H1 (cell line): ENCODE measurements around the gene GFAP. TPM values are rescaled to one million over a fixed set of nuclear protein-coding genes. Genes with fewer than 3 reads are reported as not detected.

Source experiments
- BRCA1 ChIP-seq: IDR thresholded peaks from 2 replicates; pipeline ENCODE4 v1.6.1; 2012; ENCODE audit warnings: low read depth, low read length, improper control_type of control experiment
- GABPA ChIP-seq: IDR thresholded peaks from 2 replicates; pipeline ENCODE4 v1.6.1; 2011; ENCODE audit warnings: mild to moderate bottlenecking, low read length, moderate library complexity, borderline replicate concordance; ENCODE audit not compliant: insufficient read depth
- POLR2A ChIP-seq, 2 experiments: IDR thresholded peaks; 1 replicate in 1 of 2; 2 replicates in 1 of 2; pipeline ENCODE4 v1.6.1; 2011; ENCODE audit warnings: low read depth in 2 of 2, low read length in 2 of 2, mild to moderate bottlenecking in 2 of 2; ENCODE audit errors: control extremely low read depth in 1 of 2
- RBBP5 ChIP-seq: IDR thresholded peaks from 2 replicates; pipeline ENCODE4 v1.7.1; 2012; ENCODE audit warnings: low read depth, mild to moderate bottlenecking, inconsistent platforms, low read length, moderate library complexity, borderline replicate concordance
- SUZ12 ChIP-seq: fragments of 200-600 bp; sonication (generic); IDR thresholded peaks from 2 replicates; pipeline ENCODE4 v1.6.1; 2012; ENCODE audit warnings: mild to moderate bottlenecking, inconsistent platforms, low read length, moderate library complexity, mixed read lengths
- TAF7 ChIP-seq: optimal IDR thresholded peaks from 2 replicates; pipeline ENCODE3; 2011; ENCODE audit warnings: low read depth, mild to moderate bottlenecking, inconsistent platforms, low read length, moderate library complexity, borderline replicate concordance
- TCF12 ChIP-seq: IDR thresholded peaks from 2 replicates; pipeline ENCODE4 v1.6.1; 2011; ENCODE audit warnings: low read depth, mild to moderate bottlenecking, low read length
- polyA plus RNA-seq, 7 experiments: library from polyadenylated mRNA; depleted of rRNA in 3 of 7; stranded (reverse) in 5 of 7; unstranded in 2 of 7; fragments of >200 nt in 5 of 7; fragments of 200-250 nt in 2 of 7; gene quantifications; 1 replicate in 5 of 7; 2 replicates in 1 of 7; 4 replicates in 1 of 7; pipeline versions ENCODE4 v1.2.1 to v1.2.3, GENCODE V29; 2011 to 2013; ENCODE audit warnings: missing spikeins in 2 of 7, mixed read lengths in 2 of 7
- total RNA-seq: library from RNA; stranded (reverse); fragmentation: NEBNext Ultra II Directional; extraction: Animal tissue kit (Norgen Biotek cat#: 25700); gene quantifications from 2 replicates; pipeline ENCODE4 v1.2.1, GENCODE V29; 2021
- TF ChIP-seq, protein P1 (sequence below): IDR thresholded peaks from 2 replicates; pipeline ENCODE4 v1.6.1; 2012; ENCODE audit warnings: inconsistent platforms

The GFAP gene
- total and polyA plus RNA-seq, 2 of the 8 experiments (the other 6 are each of a cell fraction or from before 2014, with no cell fraction given), result 1.3 to 1.5 TPM

- TF ChIP-seq GABPA, result no peak
- TF ChIP-seq RBBP5, result no peak
- no peak for TF ChIP-seq SUZ12
- TF ChIP-seq POLR2A (IDR thresholded peaks at IDR 0.05; ENCODE audit: control extremely low read depth in 1 of 2, low read depth in 2 of 2, low read length in 2 of 2), result no peak
- TF ChIP-seq, protein P1, sequence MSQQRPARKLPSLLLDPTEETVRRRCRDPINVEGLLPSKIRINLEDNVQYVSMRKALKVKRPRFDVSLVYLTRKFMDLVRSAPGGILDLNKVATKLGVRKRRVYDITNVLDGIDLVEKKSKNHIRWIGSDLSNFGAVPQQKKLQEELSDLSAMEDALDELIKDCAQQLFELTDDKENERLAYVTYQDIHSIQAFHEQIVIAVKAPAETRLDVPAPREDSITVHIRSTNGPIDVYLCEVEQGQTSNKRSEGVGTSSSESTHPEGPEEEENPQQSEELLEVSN, result no peak
- no peak for TF ChIP-seq TAF7
- no peak for TF ChIP-seq BRCA1
- TF ChIP-seq TCF12, result no peak
These were observed 8.3 kb downstream of the GFAP start (continued) for GRCh38 chr17:44906763-44907728.
